MM.1S (cell line): Measurements from ENCODE around the gene SLC25A39.

ENCODE experiments used
- EZH2phosphoT487 ChIP-seq: fragments of 300-600 bp; sonication (generic); IDR thresholded peaks from 2 replicates; pipeline ENCODE4 v1.6.1; 2018; ENCODE audit warnings: antibody characterized with exemption, low read length
- TF ChIP-seq, protein P1 (sequence below): fragments of 300-600 bp; sonication (generic); IDR thresholded peaks from 2 replicates; pipeline ENCODE4 v1.5.1; 2016; ENCODE audit warnings: antibody characterized with exemption, low read length, mixed read lengths

DNA sequence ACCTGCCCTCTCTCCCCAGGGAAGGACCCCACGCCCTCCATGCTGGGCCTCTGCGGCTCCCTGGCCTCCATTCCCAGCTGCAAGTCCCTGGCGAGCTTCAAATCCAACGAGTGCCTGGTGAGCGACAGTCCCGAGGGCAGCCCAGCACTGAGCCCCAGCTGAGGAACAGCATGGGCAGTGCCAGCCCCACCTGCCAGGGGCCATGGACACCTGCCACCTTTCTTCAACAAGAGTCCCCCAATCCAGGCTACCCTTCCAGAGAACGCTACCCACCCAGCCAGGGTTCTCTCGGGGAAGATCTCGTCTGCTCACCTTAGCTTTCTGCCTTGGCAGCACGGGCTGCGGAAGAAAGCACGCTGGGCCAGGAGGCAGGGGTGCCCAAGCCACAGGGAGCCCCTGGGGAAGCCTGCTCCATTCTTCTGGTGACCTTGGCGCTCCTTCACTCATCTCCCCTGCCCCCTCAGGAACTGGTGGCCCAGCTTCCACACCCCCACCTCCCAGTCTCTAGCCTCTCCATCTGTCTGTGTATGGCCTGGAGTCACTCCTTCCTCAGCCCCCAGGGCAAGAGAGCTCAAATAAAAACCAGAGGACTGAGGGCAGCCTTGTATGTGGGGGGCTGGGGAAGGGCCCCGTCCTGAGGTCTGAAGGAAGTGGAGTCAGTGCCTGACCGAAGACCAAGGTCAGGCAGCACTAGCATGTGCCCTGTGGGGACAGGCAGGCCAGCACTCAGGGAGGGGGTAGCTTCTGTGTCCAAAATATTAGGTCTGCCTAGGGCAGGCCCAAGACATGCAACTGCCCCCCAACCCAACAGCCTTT is 6.3 kb downstream of the SLC25A39 start:
- TF ChIP-seq EZH2phosphoT487 = no peak
- TF ChIP-seq, protein P1, sequence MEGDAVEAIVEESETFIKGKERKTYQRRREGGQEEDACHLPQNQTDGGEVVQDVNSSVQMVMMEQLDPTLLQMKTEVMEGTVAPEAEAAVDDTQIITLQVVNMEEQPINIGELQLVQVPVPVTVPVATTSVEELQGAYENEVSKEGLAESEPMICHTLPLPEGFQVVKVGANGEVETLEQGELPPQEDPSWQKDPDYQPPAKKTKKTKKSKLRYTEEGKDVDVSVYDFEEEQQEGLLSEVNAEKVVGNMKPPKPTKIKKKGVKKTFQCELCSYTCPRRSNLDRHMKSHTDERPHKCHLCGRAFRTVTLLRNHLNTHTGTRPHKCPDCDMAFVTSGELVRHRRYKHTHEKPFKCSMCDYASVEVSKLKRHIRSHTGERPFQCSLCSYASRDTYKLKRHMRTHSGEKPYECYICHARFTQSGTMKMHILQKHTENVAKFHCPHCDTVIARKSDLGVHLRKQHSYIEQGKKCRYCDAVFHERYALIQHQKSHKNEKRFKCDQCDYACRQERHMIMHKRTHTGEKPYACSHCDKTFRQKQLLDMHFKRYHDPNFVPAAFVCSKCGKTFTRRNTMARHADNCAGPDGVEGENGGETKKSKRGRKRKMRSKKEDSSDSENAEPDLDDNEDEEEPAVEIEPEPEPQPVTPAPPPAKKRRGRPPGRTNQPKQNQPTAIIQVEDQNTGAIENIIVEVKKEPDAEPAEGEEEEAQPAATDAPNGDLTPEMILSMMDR = no peak
